HepG2 (cell line): ENCODE measurements around the gene ASXL1. TPM values are rescaled to one million over a fixed set of nuclear protein-coding genes. Genes with fewer than 3 reads are reported as not detected.

ENCODE experiments used
- ATAD3A ChIP-seq: sonication (generic); formaldehyde crosslinking; IDR thresholded peaks from 2 replicates; pipeline ENCODE4 v1.4.0; 2020; ENCODE audit warnings: missing genetic modification reagents
- CBX2 ChIP-seq, 2 experiments: fragments of 200-600 bp in 1 of 2; sonication (generic); formaldehyde crosslinking in 1 of 2; IDR thresholded peaks; 2 replicates each; pipeline versions ENCODE4 v1.7.0 to v1.8.1; 2018 to 2022; ENCODE audit warnings: low read depth in 2 of 2, low read length in 1 of 2, mild to moderate bottlenecking in 1 of 2, missing genetic modification reagents in 1 of 2
- FOXC1 ChIP-seq: sonication (generic); formaldehyde crosslinking; IDR thresholded peaks from 2 replicates; pipeline ENCODE4 v1.8.0; 2022; ENCODE audit warnings: mild to moderate bottlenecking, missing genetic modification reagents, borderline replicate concordance
- MEIS1 ChIP-seq: sonication (generic); formaldehyde crosslinking; IDR thresholded peaks from 2 replicates; pipeline ENCODE4 v1.9.0; 2021; ENCODE audit warnings: mild to moderate bottlenecking, missing genetic modification reagents, moderate library complexity, borderline replicate concordance
- MTF1 ChIP-seq: sonication (generic); formaldehyde crosslinking; IDR thresholded peaks from 2 replicates; pipeline ENCODE4 v1.5.0; 2020; ENCODE audit warnings: missing genetic modification reagents
- SATB2 ChIP-seq: sonication (generic); formaldehyde crosslinking; IDR thresholded peaks from 2 replicates; pipeline ENCODE4 v1.5.0; 2020; ENCODE audit warnings: missing genetic modification reagents
- TCF12 ChIP-seq, 2 experiments: fragments of 450-650 bp in 1 of 2; sonication (generic) in 1 of 2; formaldehyde crosslinking in 1 of 2; IDR thresholded peaks; 2 replicates each; pipeline versions ENCODE4 v1.6.1 to v1.8.0; 2017 to 2022; ENCODE audit warnings: antibody characterized with exemption in 1 of 2, mild to moderate bottlenecking in 1 of 2, missing genetic modification reagents in 1 of 2, moderate library complexity in 1 of 2
- YY1 ChIP-seq: IDR thresholded peaks from 2 replicates; pipeline ENCODE4 v1.6.1; 2011; ENCODE audit warnings: low read length, low read depth, moderate library complexity, mild to moderate bottlenecking; ENCODE audit not compliant: insufficient read depth, insufficient replicate concordance
- ZBTB38 ChIP-seq: sonication (generic); formaldehyde crosslinking; IDR thresholded peaks from 2 replicates; pipeline ENCODE4 v1.5.1; 2020; ENCODE audit warnings: mild to moderate bottlenecking, missing genetic modification reagents
- ZNF292 ChIP-seq: sonication (generic); formaldehyde crosslinking; IDR thresholded peaks from 2 replicates; pipeline ENCODE4 v1.8.1; 2022; ENCODE audit warnings: mild to moderate bottlenecking, low read depth, missing genetic modification reagents, borderline replicate concordance
- ZNF552 ChIP-seq: sonication (generic); formaldehyde crosslinking; IDR thresholded peaks from 2 replicates; pipeline ENCODE4 v1.9.0; 2022; ENCODE audit warnings: missing genetic modification reagents, mild to moderate bottlenecking, borderline replicate concordance
- ZNF660 ChIP-seq: sonication (generic); formaldehyde crosslinking; IDR thresholded peaks from 2 replicates; pipeline ENCODE4 v1.5.1; 2020; ENCODE audit warnings: mild to moderate bottlenecking, low read depth, missing genetic modification reagents, borderline replicate concordance
- ZNF749 ChIP-seq: sonication (generic); formaldehyde crosslinking; IDR thresholded peaks from 2 replicates; pipeline ENCODE4 v1.8.0; 2022; ENCODE audit warnings: mild to moderate bottlenecking, missing genetic modification reagents, moderate library complexity, borderline replicate concordance
- ZNF883 ChIP-seq: sonication (generic); formaldehyde crosslinking; IDR thresholded peaks from 2 replicates; pipeline ENCODE4 v1.5.1; 2020; ENCODE audit warnings: mild to moderate bottlenecking, missing genetic modification reagents; ENCODE audit errors: not compliant biosample characterization
- polyA plus RNA-seq, 8 experiments: library from polyadenylated mRNA; depleted of rRNA in 3 of 8; stranded (reverse) in 7 of 8; unstranded in 1 of 8; fragments of >200 nt; fragmentation: Illumina TruSeq in 4 of 8; extraction: Trizol in 4 of 8; gene quantifications; 2 replicates each; pipeline versions ENCODE4 v1.2.1 to v1.2.3, GENCODE V29; 2011 to 2016; ENCODE audit warnings: low read depth in 4 of 8, missing spikeins in 1 of 8, mixed read lengths in 1 of 8; ENCODE audit not compliant: insufficient read depth in 1 of 8
- total RNA-seq, 5 experiments: library from RNA; depleted of rRNA; stranded (reverse); fragments of >200 nt; fragmentation: Illumina TruSeq; extraction: Trizol; gene quantifications; 2 replicates each; pipeline ENCODE4 v1.2.3, GENCODE V29; 2016; ENCODE audit warnings: low read depth in 1 of 5
- TF ChIP-seq, protein P1 (sequence below): sonication (generic); formaldehyde crosslinking; IDR thresholded peaks from 2 replicates; pipeline ENCODE4 v1.4.0; 2020; ENCODE audit warnings: missing genetic modification reagents
- TF ChIP-seq, protein P2 (sequence below): sonication (generic); formaldehyde crosslinking; IDR thresholded peaks from 2 replicates; pipeline ENCODE4 v1.9.0; 2021; ENCODE audit warnings: missing genetic modification reagents, borderline replicate concordance
- TF ChIP-seq, protein P3 (sequence below): IDR thresholded peaks from 2 replicates; pipeline ENCODE4 v1.6.1; 2016; ENCODE audit warnings: missing compliant biosample characterization, missing genetic modification reagents, borderline replicate concordance
- TF ChIP-seq, protein P4 (sequence below): sonication (generic); formaldehyde crosslinking; IDR thresholded peaks from 2 replicates; pipeline ENCODE4 v1.5.0; 2020; ENCODE audit warnings: mild to moderate bottlenecking, low read depth, missing genetic modification reagents, borderline replicate concordance
- TF ChIP-seq, protein P5 (sequence below): IDR thresholded peaks from 2 replicates; pipeline ENCODE4 v1.6.1; 2016; ENCODE audit warnings: low read depth

Gene ASXL1
- total and polyA plus RNA-seq, 2 of the 13 experiments (the other 11 are each of a cell fraction or from before 2014, with no cell fraction given): 62.1 to 74.8 TPM

DNA sequence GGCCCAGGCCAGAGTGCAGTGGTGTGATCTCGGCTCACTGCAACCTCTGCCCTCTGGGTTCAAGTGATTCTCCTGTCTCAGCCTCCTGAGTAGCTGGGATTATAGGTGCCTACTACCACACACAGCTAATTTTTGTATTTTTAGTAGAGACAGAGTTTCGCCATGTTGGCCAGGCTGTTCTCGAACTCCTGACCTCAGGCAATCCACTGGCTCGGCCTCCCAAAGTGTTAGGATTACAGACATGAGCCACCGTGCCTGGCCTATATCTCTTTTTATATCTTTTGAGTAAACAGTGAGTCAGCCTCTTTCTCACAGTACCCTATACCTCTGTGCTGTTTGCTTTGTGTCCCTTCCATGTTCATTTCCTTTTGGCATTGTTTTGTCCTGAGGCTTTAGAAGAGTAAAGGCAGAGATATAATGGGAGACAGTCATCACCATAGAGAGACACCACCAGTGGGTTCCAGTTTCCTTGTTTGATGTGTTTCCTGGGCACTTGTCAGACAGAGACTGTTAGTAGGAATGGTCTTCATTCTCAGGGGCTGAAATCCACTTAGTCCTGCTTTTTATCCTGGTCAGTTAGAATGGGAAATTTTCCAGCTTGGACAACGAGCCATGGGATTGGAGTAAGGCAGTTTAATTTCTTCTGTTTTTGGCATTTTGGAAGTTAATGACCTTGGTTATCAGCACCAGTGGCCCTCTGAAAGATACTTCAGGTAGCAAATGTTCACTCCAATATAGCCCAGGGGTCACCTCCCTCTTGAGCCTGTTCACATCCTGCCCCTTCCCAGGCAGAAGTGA, 32.2 kb upstream of the ASXL1 start (continued):
- no peak for TF ChIP-seq TCF12 (IDR thresholded peaks at IDR 0.05)
- TF ChIP-seq TCF12 (CRISPR knock-in tag; IDR thresholded peaks at IDR 0.05): peak; percentile 91
- no peak for TF ChIP-seq SATB2 (CRISPR knock-in tag)
- no peak for TF ChIP-seq ATAD3A (CRISPR knock-in tag)
- peak; percentile 81 for TF ChIP-seq ZNF292 (CRISPR knock-in tag)
- TF ChIP-seq ZNF883 (CRISPR knock-in tag): no peak
- no peak for TF ChIP-seq ZNF660 (CRISPR knock-in tag)
- TF ChIP-seq, protein P1, sequence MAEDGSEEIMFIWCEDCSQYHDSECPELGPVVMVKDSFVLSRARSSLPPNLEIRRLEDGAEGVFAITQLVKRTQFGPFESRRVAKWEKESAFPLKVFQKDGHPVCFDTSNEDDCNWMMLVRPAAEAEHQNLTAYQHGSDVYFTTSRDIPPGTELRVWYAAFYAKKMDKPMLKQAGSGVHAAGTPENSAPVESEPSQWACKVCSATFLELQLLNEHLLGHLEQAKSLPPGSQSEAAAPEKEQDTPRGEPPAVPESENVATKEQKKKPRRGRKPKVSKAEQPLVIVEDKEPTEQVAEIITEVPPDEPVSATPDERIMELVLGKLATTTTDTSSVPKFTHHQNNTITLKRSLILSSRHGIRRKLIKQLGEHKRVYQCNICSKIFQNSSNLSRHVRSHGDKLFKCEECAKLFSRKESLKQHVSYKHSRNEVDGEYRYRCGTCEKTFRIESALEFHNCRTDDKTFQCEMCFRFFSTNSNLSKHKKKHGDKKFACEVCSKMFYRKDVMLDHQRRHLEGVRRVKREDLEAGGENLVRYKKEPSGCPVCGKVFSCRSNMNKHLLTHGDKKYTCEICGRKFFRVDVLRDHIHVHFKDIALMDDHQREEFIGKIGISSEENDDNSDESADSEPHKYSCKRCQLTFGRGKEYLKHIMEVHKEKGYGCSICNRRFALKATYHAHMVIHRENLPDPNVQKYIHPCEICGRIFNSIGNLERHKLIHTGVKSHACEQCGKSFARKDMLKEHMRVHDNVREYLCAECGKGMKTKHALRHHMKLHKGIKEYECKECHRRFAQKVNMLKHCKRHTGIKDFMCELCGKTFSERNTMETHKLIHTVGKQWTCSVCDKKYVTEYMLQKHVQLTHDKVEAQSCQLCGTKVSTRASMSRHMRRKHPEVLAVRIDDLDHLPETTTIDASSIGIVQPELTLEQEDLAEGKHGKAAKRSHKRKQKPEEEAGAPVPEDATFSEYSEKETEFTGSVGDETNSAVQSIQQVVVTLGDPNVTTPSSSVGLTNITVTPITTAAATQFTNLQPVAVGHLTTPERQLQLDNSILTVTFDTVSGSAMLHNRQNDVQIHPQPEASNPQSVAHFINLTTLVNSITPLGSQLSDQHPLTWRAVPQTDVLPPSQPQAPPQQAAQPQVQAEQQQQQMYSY: peak; percentile 31; the same call in 1 of the 2 replicates
- TF ChIP-seq, protein P2, sequence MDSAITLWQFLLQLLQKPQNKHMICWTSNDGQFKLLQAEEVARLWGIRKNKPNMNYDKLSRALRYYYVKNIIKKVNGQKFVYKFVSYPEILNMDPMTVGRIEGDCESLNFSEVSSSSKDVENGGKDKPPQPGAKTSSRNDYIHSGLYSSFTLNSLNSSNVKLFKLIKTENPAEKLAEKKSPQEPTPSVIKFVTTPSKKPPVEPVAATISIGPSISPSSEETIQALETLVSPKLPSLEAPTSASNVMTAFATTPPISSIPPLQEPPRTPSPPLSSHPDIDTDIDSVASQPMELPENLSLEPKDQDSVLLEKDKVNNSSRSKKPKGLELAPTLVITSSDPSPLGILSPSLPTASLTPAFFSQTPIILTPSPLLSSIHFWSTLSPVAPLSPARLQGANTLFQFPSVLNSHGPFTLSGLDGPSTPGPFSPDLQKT (CRISPR knock-in tag): no peak
- peak; percentile 66; the same call in 1 of the 2 replicates for TF ChIP-seq MEIS1
- TF ChIP-seq, protein P3, sequence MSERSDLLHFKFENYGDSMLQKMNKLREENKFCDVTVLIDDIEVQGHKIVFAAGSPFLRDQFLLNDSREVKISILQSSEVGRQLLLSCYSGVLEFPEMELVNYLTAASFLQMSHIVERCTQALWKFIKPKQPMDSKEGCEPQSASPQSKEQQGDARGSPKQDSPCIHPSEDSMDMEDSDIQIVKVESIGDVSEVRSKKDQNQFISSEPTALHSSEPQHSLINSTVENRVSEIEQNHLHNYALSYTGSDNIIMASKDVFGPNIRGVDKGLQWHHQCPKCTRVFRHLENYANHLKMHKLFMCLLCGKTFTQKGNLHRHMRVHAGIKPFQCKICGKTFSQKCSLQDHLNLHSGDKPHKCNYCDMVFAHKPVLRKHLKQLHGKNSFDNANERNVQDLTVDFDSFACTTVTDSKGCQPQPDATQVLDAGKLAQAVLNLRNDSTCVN (CRISPR knock-in tag): no peak
- TF ChIP-seq ZBTB38 (CRISPR knock-in tag): no peak
- TF ChIP-seq ZNF749 (CRISPR knock-in tag): no peak; the same call in 1 of the 2 replicates
- TF ChIP-seq CBX2 (IDR thresholded peaks at IDR 0.05; ENCODE audit: low read depth, low read length): no peak
- TF ChIP-seq CBX2 (CRISPR knock-in tag; IDR thresholded peaks at IDR 0.05; ENCODE audit: low read depth): no peak
- TF ChIP-seq YY1: peak; percentile 38
- TF ChIP-seq, protein P4, sequence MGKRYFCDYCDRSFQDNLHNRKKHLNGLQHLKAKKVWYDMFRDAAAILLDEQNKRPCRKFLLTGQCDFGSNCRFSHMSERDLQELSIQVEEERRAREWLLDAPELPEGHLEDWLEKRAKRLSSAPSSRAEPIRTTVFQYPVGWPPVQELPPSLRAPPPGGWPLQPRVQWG (CRISPR knock-in tag): no peak
- no peak for TF ChIP-seq MTF1
- TF ChIP-seq, protein P5, sequence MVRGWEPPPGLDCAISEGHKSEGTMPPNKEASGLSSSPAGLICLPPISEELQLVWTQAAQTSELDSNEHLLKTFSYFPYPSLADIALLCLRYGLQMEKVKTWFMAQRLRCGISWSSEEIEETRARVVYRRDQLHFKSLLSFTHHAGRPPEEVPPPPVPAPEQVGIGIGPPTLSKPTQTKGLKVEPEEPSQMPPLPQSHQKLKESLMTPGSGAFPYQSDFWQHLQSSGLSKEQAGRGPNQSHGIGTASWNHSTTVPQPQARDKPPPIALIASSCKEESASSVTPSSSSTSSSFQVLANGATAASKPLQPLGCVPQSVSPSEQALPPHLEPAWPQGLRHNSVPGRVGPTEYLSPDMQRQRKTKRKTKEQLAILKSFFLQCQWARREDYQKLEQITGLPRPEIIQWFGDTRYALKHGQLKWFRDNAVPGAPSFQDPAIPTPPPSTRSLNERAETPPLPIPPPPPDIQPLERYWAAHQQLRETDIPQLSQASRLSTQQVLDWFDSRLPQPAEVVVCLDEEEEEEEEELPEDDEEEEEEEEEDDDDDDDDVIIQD (CRISPR knock-in tag): peak; percentile 96
- TF ChIP-seq ZNF552 (CRISPR knock-in tag): no peak; the same call in 1 of the 2 replicates
- TF ChIP-seq FOXC1 (CRISPR knock-in tag): no peak; the same call in 1 of the 2 replicates
